ENCODE data around the gene FAM222B.

DNA sequence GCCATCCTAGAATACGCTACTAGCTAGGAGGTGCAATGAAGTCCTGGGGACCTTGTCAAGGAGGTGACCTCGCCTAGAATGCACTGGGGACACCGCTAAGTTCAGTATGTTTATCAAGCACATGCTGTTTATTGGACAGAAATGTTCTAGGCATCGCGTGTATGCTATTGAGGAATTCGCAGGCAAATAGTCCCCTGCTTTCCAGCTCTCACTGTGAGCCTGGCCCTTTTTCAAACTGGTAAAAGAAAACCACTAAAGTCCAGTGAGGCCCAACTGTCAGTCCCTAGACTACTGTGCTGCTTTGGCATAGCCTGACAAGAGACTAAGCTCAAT lies 1.2 kb upstream of the FAM222B start:
- TF ChIP-seq, protein P1, sequence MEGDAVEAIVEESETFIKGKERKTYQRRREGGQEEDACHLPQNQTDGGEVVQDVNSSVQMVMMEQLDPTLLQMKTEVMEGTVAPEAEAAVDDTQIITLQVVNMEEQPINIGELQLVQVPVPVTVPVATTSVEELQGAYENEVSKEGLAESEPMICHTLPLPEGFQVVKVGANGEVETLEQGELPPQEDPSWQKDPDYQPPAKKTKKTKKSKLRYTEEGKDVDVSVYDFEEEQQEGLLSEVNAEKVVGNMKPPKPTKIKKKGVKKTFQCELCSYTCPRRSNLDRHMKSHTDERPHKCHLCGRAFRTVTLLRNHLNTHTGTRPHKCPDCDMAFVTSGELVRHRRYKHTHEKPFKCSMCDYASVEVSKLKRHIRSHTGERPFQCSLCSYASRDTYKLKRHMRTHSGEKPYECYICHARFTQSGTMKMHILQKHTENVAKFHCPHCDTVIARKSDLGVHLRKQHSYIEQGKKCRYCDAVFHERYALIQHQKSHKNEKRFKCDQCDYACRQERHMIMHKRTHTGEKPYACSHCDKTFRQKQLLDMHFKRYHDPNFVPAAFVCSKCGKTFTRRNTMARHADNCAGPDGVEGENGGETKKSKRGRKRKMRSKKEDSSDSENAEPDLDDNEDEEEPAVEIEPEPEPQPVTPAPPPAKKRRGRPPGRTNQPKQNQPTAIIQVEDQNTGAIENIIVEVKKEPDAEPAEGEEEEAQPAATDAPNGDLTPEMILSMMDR (IDR thresholded peaks at IDR 0.05), result no peak
- no peak for TF ChIP-seq POLR2A (IDR thresholded peaks at IDR 0.05)
- no peak for TF ChIP-seq EP300 (IDR thresholded peaks at IDR 0.05)
